PC-9 (cell line): ENCODE data around the gene MARCHF2. TPM values are rescaled to one million over a fixed set of nuclear protein-coding genes. Genes with fewer than 3 reads are reported as not detected.

ENCODE experiments used
- BruUV-seq: library from RNA; stranded (reverse); fragments of 400-500 nt; replicated peaks from 2 replicates; lab custom pipeline; 2021; lab: Mats Ljungman, UMichigan
- CTCF ChIA-PET: fragments of 300-600 bp; sonication (Branson Sonifier 250); formaldehyde crosslinking; loops from one replicate; lab custom pipeline; 2022; ENCODE audit warnings: antibody characterized with exemption; lab: Charles Lee
- POLR2A ChIA-PET: fragments of 300-600 bp; sonication (Branson Sonifier 250); formaldehyde crosslinking; loops from one replicate; lab custom pipeline; 2022; ENCODE audit warnings: antibody characterized with exemption; ENCODE audit not compliant: unreplicated experiment; lab: Charles Lee
- DNase-seq, 2 experiments: peaks; one replicate each; pipeline versions ENCODE4 v3.0.0 to v3.0.0-alpha.2; 2015 to 2022; ENCODE audit warnings: mixed read lengths in 1 of 2
- H2AFZ ChIP-seq: fragments of 200-600 bp; sonication (generic); 2 replicates; pipeline ENCODE4 v1.8.1; 2017; ENCODE audit warnings: antibody characterized with exemption
- H3F3A ChIP-seq: fragments of 200-600 bp; sonication (generic); 2 replicates; pipeline ENCODE4 v1.8.1; 2017; ENCODE audit warnings: antibody characterized with exemption, mild to moderate bottlenecking, low read depth; ENCODE audit not compliant: insufficient read depth
- H3K27ac ChIP-seq: fragments of 200-600 bp; sonication (generic); 2 replicates; pipeline ENCODE4 v1.6.1; 2016; ENCODE audit warnings: mixed run types
- H3K27me3 ChIP-seq: fragments of 200-600 bp; sonication (generic); 2 replicates; pipeline ENCODE4 v1.6.1; 2016; ENCODE audit warnings: low read depth, mixed run types; ENCODE audit not compliant: insufficient read depth
- H3K36me3 ChIP-seq: fragments of 200-600 bp; sonication (generic); 2 replicates; pipeline ENCODE4 v1.6.1; 2016; ENCODE audit warnings: low read depth, mixed run types
- H3K4me1 ChIP-seq: fragments of 200-600 bp; sonication (generic); replicated peaks from 2 replicates; pipeline ENCODE4 v1.6.1; 2016; ENCODE audit warnings: mixed run types; ENCODE audit not compliant: insufficient read depth
- H3K4me2 ChIP-seq: fragments of 200-600 bp; sonication (generic); 2 replicates; pipeline ENCODE4 v1.6.1; 2017; ENCODE audit warnings: mixed run types
- H3K4me3 ChIP-seq: fragments of 200-600 bp; sonication (generic); 2 replicates; pipeline ENCODE4 v1.6.1; 2016; ENCODE audit warnings: mixed run types
- H3K79me2 ChIP-seq: fragments of 200-600 bp; sonication (generic); 2 replicates; pipeline ENCODE4 v1.6.1; 2017; ENCODE audit warnings: low read depth, mixed run types
- H3K9me2 ChIP-seq: fragments of 200-600 bp; sonication (generic); 2 replicates; pipeline ENCODE4 v1.8.1; 2017; ENCODE audit warnings: mild to moderate bottlenecking; ENCODE audit not compliant: insufficient read depth
- H3K9me3 ChIP-seq: fragments of 200-600 bp; sonication (generic); 2 replicates; pipeline ENCODE4 v1.8.1; 2016; ENCODE audit warnings: low read depth; ENCODE audit not compliant: insufficient read depth
- H4K20me1 ChIP-seq: fragments of 200-600 bp; sonication (generic); 2 replicates; pipeline ENCODE4 v1.8.1; 2017; ENCODE audit not compliant: insufficient read depth
- CTCF ChIP-seq: fragments of 200-600 bp; sonication (generic); conservative IDR thresholded peaks from 2 replicates; pipeline ENCODE4 v1.6.1; 2017; ENCODE audit warnings: mixed run types, antibody characterized with exemption, mild to moderate bottlenecking, moderate library complexity
- EZH2 ChIP-seq: fragments of 200-600 bp; sonication (generic); IDR thresholded peaks from 2 replicates; pipeline ENCODE4 v1.8.0; 2017; ENCODE audit warnings: antibody characterized with exemption, low read depth
- intact Hi-C: fragments of 100-400 bp; cut with micrococcal nuclease; formaldehyde crosslinking; loops from one replicate; pipeline ENCODE4 v1.10.0; 2022; ENCODE audit not compliant: unreplicated experiment
- total RNA-seq: library from RNA; stranded (reverse); gene quantifications from 2 replicates; pipeline ENCODE4 v1.2.3, GENCODE V29; 2021

Gene MARCHF2
- total RNA-seq, 1 experiment from 2014 or later = 16.6 TPM

DNA sequence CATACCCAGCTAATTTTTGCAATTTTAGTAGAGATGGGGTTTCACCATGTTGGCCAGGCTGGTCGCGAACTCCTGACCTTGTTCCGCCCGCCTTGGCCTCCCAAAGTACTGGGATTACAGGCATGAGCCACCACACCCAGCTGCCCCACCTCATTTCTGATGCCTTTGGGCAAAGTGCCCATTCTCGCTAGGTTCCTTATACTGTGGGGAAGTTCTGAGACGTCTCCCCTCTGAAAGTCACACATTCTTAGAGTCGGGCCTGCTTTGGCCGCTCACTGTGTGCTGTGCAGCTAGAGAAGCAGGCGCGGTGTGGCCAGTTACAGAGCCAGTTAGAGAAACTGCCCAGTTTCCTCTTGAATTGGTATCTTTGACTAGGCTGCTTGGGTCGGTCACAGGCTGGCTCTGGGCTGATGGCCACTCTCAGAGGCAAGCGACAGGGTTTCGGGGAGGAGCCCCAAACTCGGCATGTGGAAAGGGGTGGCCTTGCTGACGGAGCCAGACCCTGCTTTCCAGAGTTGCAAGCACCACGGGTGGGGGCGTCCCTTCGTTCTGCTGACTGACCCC is 71.3 kb downstream of the MARCHF2 start:
- Histone ChIP-seq H3K4me2 (no peak overlapping the region), H3K36me3 (peaks cover 33% of the 10 kb centered on the region), H3K4me1 (peaks cover 16% of the 10 kb centered on the region), H3K79me2 (peaks cover 50% of the 10 kb centered on the region), H3K27ac (no peak overlapping the region), H2AFZ (no peak overlapping the region), H3K9me2 (no peaks in the 10 kb centered on the region), H3K27me3 (no peaks in the 10 kb centered on the region), H3K4me3 (no peak overlapping the region), H4K20me1 (peaks cover 79% of the 10 kb centered on the region), H3K9me3 (no peaks in the 10 kb centered on the region), H3F3A (peaks cover 51% of the 10 kb centered on the region)
- CTCF ChIA-PET = no interaction called here
- no peak for DNase-seq
- BruUV-seq = no TSS peak
- intact Hi-C loops = loop anchor here (10.0 kb wide), 1 partner anchor 70 kb away; the partner anchor contains the start of gene MARCHF2
- TF ChIP-seq CTCF (no peak), EZH2 (no peak)
- POLR2A ChIA-PET = no interaction called here

GRCh38 chr19:8485561-8486371 is 72.7 kb downstream of the MARCHF2 start:
- Histone ChIP-seq H2AFZ (no peak overlapping the region), H3K36me3 (peaks cover 33% of the 10 kb centered on the region), H3K4me1 (peaks cover 8% of the 10 kb centered on the region), H3K27me3 (no peaks in the 10 kb centered on the region), H3K9me3 (no peaks in the 10 kb centered on the region), H3F3A (peaks cover 44% of the 10 kb centered on the region; the same call in 1 of the 2 replicates), H4K20me1 (peaks cover 77% of the 10 kb centered on the region), H3K4me3 (no peak overlapping the region), H3K27ac (no peak overlapping the region), H3K4me2 (no peak overlapping the region), H3K79me2 (peaks cover 42% of the 10 kb centered on the region), H3K9me2 (no peaks in the 10 kb centered on the region)
- no peak for TF ChIP-seq CTCF
- no peak for TF ChIP-seq EZH2
- intact Hi-C loops = loop anchor here (10.0 kb wide), 1 partner anchor 71 kb away; the partner anchor contains the start of gene MARCHF2
- DNase-seq = no peak
- POLR2A ChIA-PET = no interaction called here
- BruUV-seq = TSS peak; percentile 29
- CTCF ChIA-PET = no interaction called here

- H3K36me3 ChIP-seq = peaks cover 33% of the 10 kb centered on the region
- no peaks in the 10 kb centered on the region for H3K9me3 ChIP-seq
- intact Hi-C loops = loop anchor here (10.0 kb wide), 1 partner anchor 72 kb away; the partner anchor contains the start of gene MARCHF2
- H3F3A ChIP-seq = peaks cover 36% of the 10 kb centered on the region; the same call in 1 of the 2 replicates
- no TSS peak for BruUV-seq
- no peak overlapping the region for H3K27ac ChIP-seq
- no peak overlapping the region for H3K4me2 ChIP-seq
- POLR2A ChIA-PET = no interaction called here
- H3K4me3 ChIP-seq = no peak overlapping the region
- H3K79me2 ChIP-seq = peaks cover 33% of the 10 kb centered on the region
- no peaks in the 10 kb centered on the region for H3K4me1 ChIP-seq
- no peaks in the 10 kb centered on the region for H3K9me2 ChIP-seq
- DNase-seq = no peak
- TF ChIP-seq CTCF (no peak), EZH2 (no peak)
- no peaks in the 10 kb centered on the region for H3K27me3 ChIP-seq
- peaks cover 67% of the 10 kb centered on the region for H4K20me1 ChIP-seq
- CTCF ChIA-PET = interaction anchor here (0.6 kb wide), 1 partner anchor 11 kb away, joined by 13 read pairs; no protein-coding TSS in a partner anchor
- no peak overlapping the region for H2AFZ ChIP-seq
Observed at GRCh38 chr19:8486661-8487136, 73.6 kb downstream of the MARCHF2 start.
